ENCODE results near the gene METAP2. TPM values are rescaled to one million over a fixed set of nuclear protein-coding genes. Genes with fewer than 3 reads are reported as not detected.

The METAP2 gene
- total and polyA plus RNA-seq, 11 donors = 50.9 to 69.8 (median 55.8) TPM

GRCh38 chr12:95518944-95519343 is 45.0 kb downstream of the METAP2 start:
- no peak overlapping the region for H3K4me3 ChIP-seq
- H3K27ac ChIP-seq = no peak overlapping the region
- H3K4me1 ChIP-seq = no peaks in the 10 kb centered on the region
- no peak for TF ChIP-seq CTCF (IDR thresholded peaks at IDR 0.05)
- TF ChIP-seq POLR2A (IDR thresholded peaks at IDR 0.05) = no peak
- no peaks in the 10 kb centered on the region for H3K27me3 ChIP-seq
- peaks cover 0 to 27% (median 17%) of the 10 kb centered on the region in 9 donors for H3K36me3 ChIP-seq
- no peaks in the 10 kb centered on the region for H3K9me3 ChIP-seq
- intact Hi-C loops (cut with DNase I) = no loop called here
- ATAC-seq (no peak), DNase-seq (no peak)

GRCh38 chr12:95520816-95521215 is 46.9 kb downstream of the METAP2 start:
- ATAC-seq (no peak), DNase-seq (no peak)
- Histone ChIP-seq H3K4me3 (no peak overlapping the region), H3K9me3 (no peaks in the 10 kb centered on the region), H3K4me1 (no peaks in the 10 kb centered on the region), H3K27me3 (no peaks in the 10 kb centered on the region), H3K36me3 (peaks cover 0 to 8% (median 0%) of the 10 kb centered on the region in 9 donors), H3K27ac (no peak overlapping the region)
- TF ChIP-seq CTCF (IDR thresholded peaks at IDR 0.05) (no peak), POLR2A (IDR thresholded peaks at IDR 0.05) (no peak)
- intact Hi-C loops (cut with DNase I) = no loop called here
- 78 to 85% (median 79%) methylated on average over 6 of the region's 6 CpGs for WGBS, 4 donors

- DNase-seq = no peak
- no peak for ATAC-seq
- Histone ChIP-seq H3K4me3 (no peak overlapping the region), H3K27me3 (no peaks in the 10 kb centered on the region), H3K27ac (no peak overlapping the region), H3K36me3 (no peaks in the 10 kb centered on the region), H3K4me1 (no peaks in the 10 kb centered on the region), H3K9me3 (no peaks in the 10 kb centered on the region)
- intact Hi-C loops (cut with DNase I) = no loop called here
- WGBS, 4 donors = 85 to 89% (median 89%) methylated on average over 8 of the region's 8 CpGs
- no peak for TF ChIP-seq POLR2A (IDR thresholded peaks at IDR 0.05)
- TF ChIP-seq CTCF (IDR thresholded peaks at IDR 0.05) = no peak
Observed at GRCh38 chr12:95522692-95523091, 48.7 kb downstream of the METAP2 start.

- Histone ChIP-seq H3K9me3 (no peaks in the 10 kb centered on the region), H3K36me3 (no peaks in the 10 kb centered on the region), H3K4me1 (no peaks in the 10 kb centered on the region), H3K27ac (no peak overlapping the region), H3K27me3 (no peaks in the 10 kb centered on the region), H3K4me3 (no peak overlapping the region)
- DNase-seq (no peak), ATAC-seq (no peak)
- intact Hi-C loops (cut with DNase I) = no loop called here
- WGBS, 4 donors = 61 to 73% (median 67%) methylated on average over 4 of the region's 4 CpGs
- TF ChIP-seq CTCF (IDR thresholded peaks at IDR 0.05) (no peak), POLR2A (IDR thresholded peaks at IDR 0.05) (no peak)
Observed at GRCh38 chr12:95528431-95528830, 54.5 kb downstream of the METAP2 start.
